NCI-H69 (cell line): ENCODE data around the gene LRP1B.

ENCODE experiments used
- DNase-seq: peaks from one replicate; lab custom pipeline; 2025; lab: John Stamatoyannopoulos, UW

Gene LRP1B

DNA sequence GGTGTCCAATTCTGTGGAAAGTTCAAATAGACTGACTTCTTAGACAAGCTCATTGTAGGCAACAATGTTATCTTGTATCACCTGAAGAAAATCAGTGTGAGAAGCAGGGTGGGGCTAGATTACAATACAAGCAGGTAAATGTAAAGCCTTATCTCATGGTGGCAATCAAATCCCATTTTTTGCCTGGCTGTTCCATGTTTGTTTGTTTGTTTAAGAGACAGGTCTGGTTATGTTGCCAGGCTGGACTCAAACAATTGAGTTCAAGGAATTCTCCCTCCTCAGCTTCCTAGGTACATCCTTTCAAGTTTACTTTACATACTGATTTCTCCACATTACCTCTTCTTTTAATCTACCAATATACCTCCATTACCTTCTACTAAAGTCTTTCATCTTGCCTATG, 464.6 kb downstream of the LRP1B start:
- DNase-seq, result no peak

DNA sequence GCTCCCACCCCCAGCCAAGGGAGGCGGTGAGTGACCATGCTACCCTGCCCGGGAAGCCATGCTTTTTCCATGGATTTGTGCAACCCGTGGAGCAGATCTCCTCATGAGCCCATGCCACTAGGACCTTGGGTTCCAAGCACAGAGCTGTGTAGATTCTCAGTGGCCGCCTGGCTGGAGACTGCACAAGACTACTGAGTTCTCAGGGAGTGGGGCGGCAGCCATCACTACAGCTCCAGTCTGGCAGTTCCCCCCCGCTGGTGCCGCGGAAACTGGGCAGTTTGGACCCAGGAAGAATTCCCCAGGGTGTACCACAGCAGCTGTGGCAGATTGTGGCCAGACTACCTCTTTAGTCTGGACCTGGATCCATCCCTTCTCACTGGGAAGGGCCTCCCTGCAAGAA, 470.6 kb downstream of the LRP1B start:
- DNase-seq, result no peak

DNA sequence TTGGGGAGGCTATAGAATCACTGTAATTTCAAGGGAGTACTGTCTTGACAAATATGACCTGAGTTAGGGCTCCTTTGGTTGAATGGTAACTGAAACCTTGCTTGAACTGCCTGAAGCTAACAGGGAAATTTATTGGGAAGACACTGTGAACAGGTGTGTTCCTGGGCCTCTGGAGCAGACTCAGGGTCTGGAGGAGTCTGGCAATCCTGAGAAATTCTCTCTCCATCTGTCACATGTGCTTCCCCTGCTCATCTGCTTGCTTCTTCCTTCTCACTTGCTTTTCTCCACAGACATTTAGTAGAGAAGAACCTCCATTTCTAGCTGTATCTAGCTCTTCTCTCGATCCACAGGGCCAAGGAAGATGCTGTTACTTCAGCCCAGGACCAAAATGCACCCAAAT, 476.5 kb downstream of the LRP1B start:
- peak; percentile 2 for DNase-seq

DNA sequence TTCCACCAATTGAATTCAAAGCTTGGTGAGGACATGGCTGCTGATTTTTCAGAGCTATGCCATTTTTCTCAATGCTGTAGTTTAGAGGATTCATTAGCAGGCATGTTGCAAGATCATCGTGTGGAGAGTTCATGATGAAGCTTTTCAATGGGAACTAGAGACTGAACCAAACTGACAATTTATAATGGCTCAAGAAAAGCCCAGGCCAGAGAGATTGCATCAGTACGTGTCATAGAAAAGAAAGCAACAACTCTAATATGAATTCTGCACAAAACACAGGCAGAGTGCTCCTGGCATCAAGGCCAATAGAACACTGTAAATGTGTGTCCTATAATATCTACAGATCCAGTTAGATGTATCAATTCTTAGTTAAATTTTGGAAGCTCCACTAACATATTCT, 477.6 kb downstream of the LRP1B start:
- no peak for DNase-seq

DNA sequence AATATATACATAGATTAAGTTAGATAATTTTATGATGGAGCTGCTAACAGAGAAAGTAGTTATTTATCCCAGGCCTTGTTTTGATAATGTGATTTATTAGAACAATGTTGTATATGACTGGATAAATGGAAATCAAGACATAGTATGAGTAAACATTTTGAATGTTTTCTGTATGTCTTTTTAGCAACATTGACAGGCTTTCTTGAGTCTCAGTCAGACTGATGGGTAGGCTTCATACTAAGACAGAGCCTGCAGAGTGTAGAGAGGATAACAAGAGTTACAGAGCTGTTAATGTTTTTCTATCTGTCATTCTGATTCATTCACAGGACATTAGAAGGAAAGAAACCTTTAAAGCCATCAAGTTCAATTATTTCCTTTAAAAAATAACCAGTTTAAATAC, 478.5 kb downstream of the LRP1B start:
- DNase-seq, result no peak

DNA sequence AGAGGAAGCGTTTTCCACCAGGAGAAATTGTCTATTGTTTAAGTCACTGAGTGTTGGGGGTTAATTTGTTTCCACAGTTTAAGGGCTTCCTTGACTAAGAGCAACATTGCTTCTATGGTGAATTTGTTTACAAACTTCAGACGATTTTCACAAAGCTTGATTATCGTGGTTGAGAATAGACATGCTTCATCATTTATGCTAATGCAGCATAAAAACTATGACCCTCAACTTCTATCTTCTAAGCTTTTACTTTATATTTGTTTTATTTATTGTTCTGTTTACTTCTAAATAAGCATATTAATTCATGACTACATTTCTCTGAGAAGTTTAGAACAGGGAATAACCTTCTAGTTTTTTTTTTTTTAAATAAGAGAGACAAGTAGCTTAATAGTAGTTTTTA, 483.5 kb downstream of the LRP1B start:
- DNase-seq, result no peak

GRCh38 chr2:141641462-141641861, 489.4 kb downstream of the LRP1B start:
- no peak for DNase-seq

DNA sequence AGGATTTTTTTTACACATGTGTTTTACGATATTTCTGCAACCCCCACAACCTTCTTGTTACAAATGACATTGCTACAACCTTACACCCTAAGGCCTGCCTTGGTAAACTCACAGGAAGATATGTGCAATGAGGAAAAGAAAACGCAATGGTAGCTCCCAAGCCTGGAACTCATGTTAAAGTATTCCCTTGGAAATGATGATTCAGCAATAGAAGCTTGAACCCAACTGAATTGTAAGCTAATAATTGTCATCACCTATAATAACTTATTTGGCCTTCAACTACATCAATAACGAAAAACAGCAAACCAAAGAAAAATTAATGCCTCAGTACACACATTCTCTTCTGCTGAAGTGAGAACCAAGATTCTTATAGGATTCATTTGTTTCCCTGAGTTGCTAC, 491.0 kb downstream of the LRP1B start:
- DNase-seq, result no peak

DNA sequence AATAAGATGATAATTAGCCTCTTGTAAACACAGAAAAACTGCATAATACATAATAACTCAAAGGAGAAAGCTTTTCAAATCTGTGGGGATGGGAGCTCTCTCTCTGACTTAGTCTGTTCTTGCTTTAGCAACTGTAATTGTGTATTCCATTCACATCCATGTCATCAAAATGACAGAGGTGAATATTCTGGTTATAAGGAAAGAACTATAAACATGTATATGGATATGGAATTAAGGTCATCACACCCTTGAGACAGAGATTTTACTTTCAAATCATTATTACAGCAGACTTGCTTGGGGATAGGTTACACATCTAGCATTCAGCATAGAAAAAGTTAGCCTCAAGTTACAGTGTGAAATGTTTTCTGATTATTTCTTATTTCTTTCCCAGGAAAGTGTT, 497.7 kb downstream of the LRP1B start:
- no peak for DNase-seq

DNA sequence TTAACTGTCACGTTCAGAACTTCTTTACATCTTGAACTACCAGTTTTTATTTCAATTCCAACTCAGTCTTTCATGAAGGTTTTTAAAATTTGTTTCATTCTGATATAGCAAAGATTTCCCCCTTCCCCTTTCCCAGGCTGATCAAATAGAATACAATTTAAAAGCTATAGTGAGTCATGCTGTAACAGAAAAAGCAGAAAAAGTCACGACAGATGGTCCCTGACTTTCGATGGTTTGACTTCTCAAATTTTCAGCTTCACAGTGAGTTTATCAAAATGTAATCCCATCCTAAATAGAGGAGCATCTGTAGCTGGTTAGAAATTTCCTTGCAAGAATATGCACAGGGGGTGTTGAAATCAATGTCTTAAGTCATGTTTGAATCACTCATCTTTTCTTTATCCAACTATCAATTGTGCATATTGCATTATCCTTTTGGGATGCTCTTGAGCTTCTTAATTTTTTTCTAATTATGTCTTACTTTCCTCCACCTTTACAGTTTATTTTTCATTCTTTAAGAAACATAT, 500.3 kb downstream of the LRP1B start:
- peak; percentile 2 for DNase-seq

DNA sequence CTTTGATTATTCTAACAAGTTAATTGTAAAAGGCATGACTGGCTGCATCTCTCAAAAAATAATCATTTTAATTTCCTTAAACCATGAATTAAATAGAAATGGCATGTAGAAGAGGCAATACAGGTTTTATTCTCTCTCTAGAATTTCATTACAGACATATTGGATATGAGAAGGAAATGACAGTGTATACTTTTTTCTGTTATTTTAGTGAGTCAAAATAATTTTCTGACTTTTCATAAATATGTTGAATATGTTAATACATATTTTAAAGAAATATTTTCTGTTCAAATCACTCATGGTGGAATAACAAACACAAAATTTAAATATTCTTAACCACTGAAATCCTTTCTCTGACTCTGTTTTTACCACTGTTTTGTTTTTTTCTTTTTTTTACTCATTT, 510.4 kb downstream of the LRP1B start:
- DNase-seq, result no peak

DNA sequence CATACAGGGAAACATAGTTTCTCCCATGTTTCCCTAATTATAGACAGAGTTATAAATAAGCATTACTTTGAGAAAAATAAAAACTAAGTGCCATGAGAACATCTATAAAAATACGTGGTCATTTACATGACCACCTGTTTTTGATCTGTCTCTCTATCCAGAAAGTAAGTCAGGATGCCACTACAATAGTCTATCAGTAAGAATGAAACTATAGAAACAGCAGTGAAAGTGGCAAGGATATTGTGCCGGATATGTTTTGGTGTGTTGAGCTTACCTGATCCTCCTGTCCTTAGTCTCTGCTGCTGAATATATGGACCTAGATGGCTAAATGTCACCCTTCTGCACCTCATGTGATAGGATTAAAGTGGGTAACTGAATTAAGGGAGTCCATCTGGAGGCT, 512.4 kb downstream of the LRP1B start:
- DNase-seq, result no peak

DNA sequence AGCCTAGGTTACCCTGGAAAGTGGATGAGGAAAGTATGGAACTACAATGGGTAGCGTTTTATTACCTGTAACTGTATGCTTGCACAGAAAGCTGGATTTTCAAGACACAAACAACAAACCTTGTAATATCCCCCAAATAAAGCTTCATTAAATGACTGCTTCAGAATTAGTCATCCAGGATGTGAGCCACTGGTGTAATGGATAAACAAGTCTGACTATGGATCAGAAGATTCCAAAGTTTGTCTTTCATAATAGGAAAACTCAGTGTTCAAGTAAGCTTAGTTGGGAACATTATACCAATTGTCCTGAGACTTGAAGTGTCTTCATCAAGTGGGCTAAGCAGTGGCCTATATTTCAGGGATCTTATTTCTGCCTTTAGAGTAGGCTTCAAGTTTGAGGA, 518.8 kb downstream of the LRP1B start:
- no peak for DNase-seq

DNA sequence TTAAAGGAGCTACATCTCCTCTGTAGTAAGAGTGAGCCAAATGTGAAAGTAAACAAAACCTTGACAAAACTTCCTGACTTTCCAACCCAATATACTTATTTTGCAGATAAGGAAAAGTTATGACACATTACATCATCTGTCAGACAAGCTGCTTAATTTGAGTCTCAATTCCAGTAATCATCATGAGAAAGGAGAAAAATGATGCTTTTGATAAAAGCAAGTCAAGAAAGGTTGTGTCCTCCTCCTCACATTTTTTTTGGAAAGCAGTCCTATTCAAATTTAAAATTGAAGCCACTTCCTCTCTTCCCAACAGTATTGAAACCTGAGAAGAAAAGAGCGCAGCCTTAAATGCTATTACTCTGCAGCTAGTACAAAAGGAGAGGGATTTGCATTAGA, 519.6 kb downstream of the LRP1B start:
- DNase-seq, result peak; percentile 55

DNA sequence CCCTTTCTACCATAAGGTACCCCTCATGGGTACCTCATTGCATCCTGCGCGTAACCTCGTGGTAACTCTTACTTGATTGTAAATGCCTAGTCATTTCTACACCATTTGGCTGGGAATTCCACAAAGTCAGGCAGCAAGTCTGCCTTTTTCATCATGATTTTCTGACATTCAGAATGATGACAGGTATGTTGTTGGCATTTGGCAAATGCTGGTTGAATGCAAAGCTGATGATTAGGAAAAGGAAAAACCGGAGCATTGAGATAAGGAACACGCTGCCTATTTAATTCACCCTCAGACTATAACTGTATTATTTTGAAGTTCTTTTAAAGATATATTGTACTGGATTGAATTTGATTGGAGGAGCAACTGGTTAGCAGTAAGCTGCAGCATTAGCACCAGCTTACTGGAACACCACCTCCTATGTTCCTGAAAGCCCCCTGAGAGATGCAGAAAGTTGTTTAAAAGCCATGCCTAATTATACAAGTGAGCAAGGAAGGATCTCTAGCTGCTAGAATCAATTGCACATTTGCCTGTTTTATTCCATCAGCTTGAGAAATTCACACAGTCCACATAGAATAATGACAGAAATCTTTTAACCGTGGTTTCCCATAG, 520.1 kb downstream of the LRP1B start:
- peak; percentile 8 for DNase-seq

DNA sequence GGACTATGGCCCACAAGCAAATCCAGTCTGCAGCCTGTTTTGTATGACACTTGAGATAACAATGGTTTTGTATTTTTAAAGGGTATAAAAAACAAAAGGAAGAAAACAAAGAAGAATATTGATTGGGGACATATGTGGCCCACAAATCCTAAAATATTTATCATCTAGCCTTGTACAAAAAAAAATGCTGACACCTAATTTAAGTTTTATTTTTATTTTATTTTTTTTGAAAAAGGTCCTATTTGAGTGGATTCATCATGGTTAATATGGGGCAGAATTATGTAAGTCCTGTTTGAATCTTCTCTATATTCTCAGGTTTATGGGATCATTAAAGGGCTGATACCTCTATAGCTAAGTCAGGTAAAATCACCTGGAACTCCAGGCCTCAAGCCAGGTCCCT, 525.7 kb downstream of the LRP1B start:
- DNase-seq, result no peak

DNA sequence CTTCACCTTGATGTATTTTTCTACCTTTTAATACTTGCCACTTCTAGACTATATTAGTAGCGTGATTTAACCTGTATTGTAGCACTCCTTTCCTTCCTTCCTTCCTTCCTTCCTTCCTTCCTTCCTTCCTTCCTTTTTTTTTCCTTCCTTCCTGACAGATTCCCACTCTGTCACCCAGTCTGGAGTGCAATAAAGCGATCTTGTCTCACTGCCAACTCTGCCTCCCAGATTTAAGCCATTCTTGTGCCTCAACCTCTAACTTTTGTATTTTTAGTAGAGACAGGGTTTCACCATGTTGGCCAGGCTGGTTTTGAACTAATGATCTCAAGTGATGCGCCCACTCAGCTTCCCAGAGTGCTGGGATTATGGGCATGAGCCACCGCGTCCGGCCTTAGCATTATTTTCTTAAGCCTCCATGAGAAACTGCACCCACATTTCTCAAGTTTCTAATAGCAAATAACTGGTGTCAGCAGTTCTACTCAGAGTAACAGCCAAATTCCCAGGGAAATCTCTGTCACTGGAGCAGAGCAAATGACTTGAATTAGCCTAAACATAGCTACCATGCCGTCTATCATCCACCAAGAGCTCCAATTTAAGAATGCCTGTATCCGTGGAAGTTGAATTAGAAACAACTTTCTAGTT, 529.2 kb downstream of the LRP1B start:
- no peak for DNase-seq

DNA sequence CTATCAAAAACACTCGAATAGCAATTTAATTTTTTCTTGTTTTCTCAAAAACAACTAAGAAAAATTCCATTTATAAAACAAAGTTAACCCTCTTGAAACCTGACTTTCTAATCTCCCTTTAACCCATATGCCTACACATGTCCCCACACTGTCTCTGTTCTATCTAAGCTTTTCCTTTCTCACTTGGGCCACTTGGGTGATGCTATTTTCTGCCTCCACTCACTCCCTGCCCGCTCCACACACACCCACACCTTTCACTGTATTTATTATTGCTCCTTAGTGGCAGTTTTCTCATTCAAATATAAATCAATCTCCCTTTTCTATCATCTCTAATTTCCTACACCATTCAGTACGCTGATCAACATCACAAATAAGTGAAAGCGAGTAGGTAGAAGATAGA, 531.1 kb downstream of the LRP1B start:
- DNase-seq, result no peak

- no peak for DNase-seq
Observed at GRCh38 chr2:141598982-141599381, 531.8 kb downstream of the LRP1B start.

DNA sequence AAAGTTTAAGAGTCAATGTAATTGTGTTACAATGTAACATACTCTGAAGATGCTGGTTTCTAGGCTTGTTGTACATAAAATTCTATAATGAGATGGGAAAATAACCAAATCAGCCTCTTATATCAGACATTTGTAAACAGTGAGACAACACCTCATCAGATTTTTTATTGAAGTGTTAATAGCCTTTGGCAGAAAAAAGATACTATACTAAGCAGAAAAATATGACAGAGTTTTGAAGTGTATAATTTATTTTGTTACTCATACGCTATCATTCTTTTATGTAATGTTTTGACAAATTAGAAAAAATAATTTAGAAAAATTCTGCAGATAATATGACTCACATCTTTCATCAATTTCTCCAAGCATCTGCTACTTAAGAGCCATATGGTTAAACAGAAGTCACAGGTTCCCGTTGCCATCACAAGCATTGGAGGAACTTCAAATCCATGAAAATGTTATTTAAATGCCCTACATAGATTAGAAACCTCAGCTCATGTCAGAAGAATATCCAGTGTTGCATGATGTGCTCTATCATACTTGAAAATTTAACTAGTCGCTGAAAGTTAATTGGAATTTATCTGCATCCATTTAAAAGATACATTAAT, 535.4 kb downstream of the LRP1B start:
- DNase-seq, result no peak

GRCh38 chr2:141591787-141592186, 539.0 kb downstream of the LRP1B start:
- DNase-seq, result no peak

DNA sequence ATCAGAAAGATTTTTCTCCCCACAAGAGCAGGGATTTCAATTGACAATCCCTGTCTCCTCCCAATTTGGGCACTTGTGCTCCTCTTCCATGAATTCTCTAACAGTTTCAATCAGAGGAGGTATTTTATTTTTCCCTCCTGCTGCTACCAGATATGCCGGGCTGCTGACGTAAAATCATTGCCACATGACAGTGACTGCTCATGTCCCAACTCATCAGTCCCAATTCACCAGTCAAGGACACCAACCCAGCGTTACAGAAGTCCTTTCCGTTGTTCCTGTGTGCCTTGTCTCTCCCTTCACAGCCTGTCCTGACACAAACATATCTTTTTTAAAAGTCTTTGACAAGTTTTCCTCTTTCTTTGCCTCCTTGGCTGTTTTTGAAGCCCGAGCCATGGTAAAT, 540.2 kb downstream of the LRP1B start:
- no peak for DNase-seq

DNA sequence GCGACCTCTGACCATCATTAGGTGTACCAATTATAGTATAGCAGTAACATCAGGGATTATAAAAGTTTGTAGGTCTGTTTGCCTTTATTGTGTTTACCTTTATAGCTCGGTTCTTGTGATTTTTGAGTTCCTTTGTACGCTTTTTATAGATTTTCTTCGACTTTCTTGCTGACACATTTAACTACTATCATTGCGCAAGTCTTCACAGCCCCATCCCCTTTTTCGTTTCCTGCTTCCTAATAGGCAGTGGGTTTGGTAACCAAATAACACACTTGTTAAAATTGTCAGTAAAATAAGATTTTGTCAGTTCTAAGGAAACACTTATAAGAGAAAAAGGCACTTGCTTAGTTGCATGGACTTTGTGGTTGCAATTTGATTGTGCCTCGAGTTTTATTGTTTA, 541.5 kb downstream of the LRP1B start:
- DNase-seq, result no peak

GRCh38 chr2:141586985-141587384, 543.8 kb downstream of the LRP1B start:
- DNase-seq, result no peak
